ENCODE measurements around the gene CDH4.

Gene CDH4

DNA sequence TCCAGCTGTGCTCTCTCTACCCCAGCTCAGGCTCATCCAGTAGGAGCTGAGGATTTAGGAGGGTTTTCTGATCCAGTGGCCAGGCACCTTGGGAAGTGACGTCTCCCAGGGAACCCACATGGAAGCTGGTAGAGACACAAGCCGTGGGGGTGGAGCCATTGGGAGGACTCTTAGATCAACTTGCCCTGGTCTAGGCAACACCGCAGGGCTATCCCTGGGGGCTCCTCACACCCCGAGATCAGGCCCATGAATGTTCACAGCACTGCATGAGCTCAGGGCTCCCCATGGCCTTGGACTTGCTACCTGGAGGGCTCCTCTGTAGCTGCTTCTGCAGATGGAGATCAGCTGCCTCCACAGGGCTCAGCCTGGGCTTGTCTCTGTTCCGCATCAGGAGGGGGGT, 112.1 kb downstream of the CDH4 start:
- no peak overlapping the region for H3K4me3 ChIP-seq (ENCODE audit: low read depth, low read length)
- no peak for TF ChIP-seq CTCF (IDR thresholded peaks at IDR 0.05; ENCODE audit: low read depth, low read length)

DNA sequence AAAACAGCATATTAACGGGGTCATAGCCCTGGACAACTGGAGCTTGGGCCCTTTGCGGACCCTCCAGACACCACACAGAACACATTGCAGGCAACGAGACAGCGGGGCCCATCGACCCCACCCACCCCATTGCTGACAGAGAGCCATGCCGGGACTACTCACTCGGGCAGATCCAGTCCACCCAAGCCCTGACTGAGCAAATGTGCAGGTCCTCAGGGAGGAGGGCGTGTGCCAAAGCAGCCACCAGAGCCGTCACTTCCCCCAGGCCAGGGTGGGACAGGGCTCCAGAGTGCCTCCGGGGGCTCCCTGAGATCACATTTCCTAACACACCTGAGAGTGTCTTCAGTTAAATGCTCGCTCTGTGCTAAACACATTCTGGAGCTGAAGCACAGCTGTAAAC, 114.9 kb downstream of the CDH4 start:
- no peak for TF ChIP-seq CTCF (IDR thresholded peaks at IDR 0.05; ENCODE audit: low read depth, low read length)
- H3K4me3 ChIP-seq (ENCODE audit: low read depth, low read length): no peak overlapping the region

DNA sequence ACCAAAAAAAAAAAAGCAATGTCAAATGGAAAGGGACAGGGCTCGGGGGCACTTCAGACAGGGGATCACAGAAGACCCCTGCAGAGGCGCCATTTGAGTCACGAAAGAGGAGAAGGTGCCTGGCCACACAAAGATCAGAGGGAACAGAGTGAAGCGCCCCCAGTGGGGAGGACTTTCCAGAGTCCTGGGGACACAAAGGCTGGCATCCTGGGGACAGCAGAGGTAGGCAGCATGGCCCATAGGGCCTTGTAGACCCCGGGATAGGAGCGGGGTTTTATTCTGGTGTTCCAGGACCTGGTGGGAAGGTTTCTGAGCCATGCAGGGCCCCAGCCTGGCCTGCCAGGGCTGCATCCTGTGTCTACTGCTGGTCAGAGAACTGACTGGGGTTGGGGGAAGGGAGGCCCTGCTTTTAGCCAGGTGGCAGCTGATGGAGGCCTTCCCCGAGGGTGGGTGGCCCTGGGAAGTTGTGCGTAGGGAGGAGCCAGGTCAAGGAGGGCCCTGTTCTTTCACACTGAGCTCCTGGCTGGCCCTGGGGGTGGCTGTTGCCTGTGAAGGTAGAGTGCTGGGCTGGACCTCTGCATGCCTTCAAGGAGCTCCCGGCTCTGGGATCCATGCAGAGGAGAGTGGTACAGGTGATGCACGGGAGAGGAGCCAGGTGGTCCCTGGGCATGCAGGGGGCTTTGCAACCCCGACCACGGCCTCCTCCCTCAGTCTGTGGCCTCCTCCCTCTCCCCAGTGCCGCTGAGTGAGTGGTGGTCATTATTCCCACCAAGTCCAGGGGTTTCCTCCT, 117.9 kb downstream of the CDH4 start:
- no peak for TF ChIP-seq CTCF (IDR thresholded peaks at IDR 0.05; ENCODE audit: low read depth, low read length)
- H3K4me3 ChIP-seq (ENCODE audit: low read depth, low read length): no peak overlapping the region

- no peak overlapping the region for H3K4me3 ChIP-seq (ENCODE audit: low read depth, low read length)
- no peak for TF ChIP-seq CTCF (IDR thresholded peaks at IDR 0.05; ENCODE audit: low read depth, low read length)
Measured at GRCh38 chr20:61370841-61371303, 118.8 kb downstream of the CDH4 start.

DNA sequence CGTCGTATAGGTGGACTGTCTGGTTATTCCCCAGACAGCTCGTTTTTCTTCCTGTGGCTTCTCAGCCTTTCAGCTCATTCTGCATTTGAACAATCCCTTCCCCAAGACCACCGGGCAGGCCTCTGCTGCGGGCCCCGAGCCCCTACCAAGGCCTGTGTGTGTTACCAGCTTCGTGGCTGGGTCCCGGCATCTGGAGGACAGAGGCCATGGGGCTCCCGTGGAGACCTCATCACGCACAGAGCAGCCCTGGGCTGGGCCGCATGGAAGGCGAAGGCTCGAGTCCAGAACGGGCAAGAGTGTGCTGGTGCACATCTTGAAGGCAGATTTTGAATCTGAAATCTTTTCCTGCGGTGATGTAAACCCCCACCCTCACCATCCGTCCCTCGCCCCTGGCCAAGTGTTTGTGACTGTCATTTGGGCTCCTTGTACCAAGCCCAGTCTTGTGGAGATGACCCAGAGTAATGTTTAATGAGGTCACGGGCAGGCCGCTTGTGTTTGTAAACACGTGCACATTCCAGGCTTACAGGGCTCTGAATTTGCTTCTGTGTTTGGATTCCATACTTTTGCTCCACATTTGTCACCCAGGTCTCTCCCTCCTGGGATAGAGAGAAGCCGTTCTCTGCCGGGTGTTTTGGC, 119.6 kb downstream of the CDH4 start:
- TF ChIP-seq CTCF (IDR thresholded peaks at IDR 0.05; ENCODE audit: low read depth, low read length): no peak

DNA sequence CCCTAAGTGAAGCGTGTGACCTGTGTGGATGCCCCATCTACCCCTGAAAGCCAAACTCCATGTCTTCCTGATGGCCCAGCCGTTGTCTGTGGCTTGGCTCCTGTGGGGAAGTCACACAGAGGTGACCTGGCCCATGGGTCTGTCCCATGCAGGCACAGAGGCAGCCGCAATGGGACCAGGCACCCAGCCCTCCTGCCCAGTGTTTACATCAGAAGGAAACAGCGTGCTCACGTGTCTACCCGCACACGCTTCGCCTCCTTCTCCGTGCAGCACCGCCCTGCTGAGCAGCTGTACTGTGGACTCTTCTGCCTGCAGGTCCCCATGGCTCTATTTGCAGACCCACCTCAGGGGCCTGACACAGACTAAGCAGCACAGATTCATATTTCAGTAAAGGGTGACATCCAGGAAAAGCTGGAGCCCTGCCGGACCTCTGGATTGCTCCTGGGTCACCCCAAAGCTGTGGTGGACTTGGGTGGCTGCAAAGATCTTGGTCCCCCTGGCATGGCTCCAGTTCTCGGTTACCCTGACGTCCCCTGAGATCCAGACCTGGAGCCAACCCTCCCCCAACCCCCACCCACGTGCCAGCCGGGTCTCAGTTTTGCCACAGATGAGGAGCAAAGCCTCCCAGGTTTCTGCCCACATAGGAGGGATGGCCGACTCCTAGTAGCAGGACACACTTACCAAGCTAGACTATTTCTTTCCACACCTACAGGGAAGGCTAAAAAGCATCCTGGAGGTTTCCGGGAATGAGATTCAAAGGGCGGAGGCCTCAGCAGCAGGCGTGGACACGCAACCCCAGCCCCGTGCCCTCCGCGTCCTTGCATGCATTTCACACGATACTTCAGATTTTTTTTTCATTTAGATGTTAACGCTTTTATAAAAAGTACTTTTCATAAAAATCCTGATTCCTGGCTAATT, 120.3 kb downstream of the CDH4 start:
- no peak overlapping the region for H3K4me3 ChIP-seq (ENCODE audit: low read depth, low read length)
- no peak for TF ChIP-seq CTCF (IDR thresholded peaks at IDR 0.05; ENCODE audit: low read depth, low read length)

More for the DNA sequence above, 119.6 kb downstream of the CDH4 start:
- no peak overlapping the region for H3K4me3 ChIP-seq (ENCODE audit: low read depth, low read length)
